Smooth muscle cell (in vitro differentiated cells): Measurements from ENCODE around the gene CCL11. TPM values are rescaled to one million over a fixed set of nuclear protein-coding genes. Genes with fewer than 3 reads are reported as not detected.

Source experiments
- DNase-seq: peaks from one replicate; lab custom pipeline; 2025; ENCODE audit not compliant: unreplicated experiment; lab: John Stamatoyannopoulos, UW
- H2AFZ ChIP-seq: fragments of 200-600 bp; sonication (generic); 2 replicates; pipeline ENCODE4 v1.6.0; 2016; ENCODE audit warnings: antibody characterized with exemption, low read depth, mild to moderate bottlenecking
- H3F3A ChIP-seq: fragments of 200-600 bp; sonication (generic); 2 replicates; pipeline ENCODE4 v1.6.0; 2017; ENCODE audit warnings: antibody characterized with exemption, low read depth
- H3K27ac ChIP-seq: fragments of 200-600 bp; sonication (generic); 2 replicates; pipeline ENCODE4 v1.5.1; 2016; ENCODE audit warnings: low read depth, mild to moderate bottlenecking
- H3K27me3 ChIP-seq: fragments of 200-600 bp; sonication (generic); 2 replicates; pipeline ENCODE4 v1.6.1; 2016; ENCODE audit warnings: low read depth, mild to moderate bottlenecking
- H3K36me3 ChIP-seq: fragments of 200-600 bp; sonication (generic); 2 replicates; pipeline ENCODE4 v1.5.1; 2016; ENCODE audit warnings: low read depth
- H3K4me1 ChIP-seq: fragments of 200-600 bp; sonication (generic); 2 replicates; pipeline ENCODE4 v1.5.1; 2016; ENCODE audit warnings: low read depth
- H3K4me2 ChIP-seq: fragments of 200-600 bp; sonication (generic); 2 replicates; pipeline ENCODE4 v1.6.0; 2016; ENCODE audit warnings: mild to moderate bottlenecking
- H3K4me3 ChIP-seq: fragments of 200-600 bp; sonication (generic); 2 replicates; pipeline ENCODE4 v1.5.1; 2016; ENCODE audit warnings: mild to moderate bottlenecking
- H3K79me2 ChIP-seq: fragments of 200-600 bp; sonication (generic); 2 replicates; pipeline ENCODE4 v1.6.0; 2016; ENCODE audit warnings: low read depth, mild to moderate bottlenecking
- H3K9ac ChIP-seq: fragments of 200-600 bp; sonication (generic); 2 replicates; pipeline ENCODE4 v1.6.0; 2016; ENCODE audit warnings: low read depth
- H3K9me3 ChIP-seq: fragments of 200-600 bp; sonication (generic); replicated peaks from 2 replicates; pipeline ENCODE4 v1.5.1; 2016; ENCODE audit warnings: low read depth
- H4K20me1 ChIP-seq: fragments of 200-600 bp; sonication (generic); 2 replicates; pipeline ENCODE4 v1.6.0; 2016; ENCODE audit warnings: low read depth
- CTCF ChIP-seq: fragments of 200-600 bp; sonication (generic); IDR thresholded peaks from 2 replicates; pipeline ENCODE4 v1.5.1; 2017; ENCODE audit warnings: borderline replicate concordance, mild to moderate bottlenecking, antibody characterized with exemption; ENCODE audit not compliant: insufficient read depth, poor library complexity, severe bottlenecking
- WGBS: methylation state at CpG from one replicate; pipeline ENCODE4 v1.1.7; 2016; ENCODE audit warnings: low lambda C conversion rate; 5-methylcytosine and 5-hydroxymethylcytosine counted together
- polyA plus RNA-seq: library from polyadenylated mRNA; unstranded; fragments of >200 nt; fragmentation: Nextera tagmentation; extraction: Ambion mirVana; gene quantifications from 2 replicates; pipeline ENCODE4 v1.2.1, GENCODE V29; 2016
- total RNA-seq: library from RNA; depleted of rRNA; stranded (reverse); fragments of >200 nt; gene quantifications from 2 replicates; pipeline ENCODE4 v1.2.3, GENCODE V29; 2014

The CCL11 gene
- total and polyA plus RNA-seq, 2 experiments from 2014 or later = not detected

GRCh38 chr17:34305061-34305460 is 19.5 kb downstream of the CCL11 start:
- Histone ChIP-seq H3K27ac (no peak overlapping the region), H3K4me2 (no peak overlapping the region), H3K9ac (no peak overlapping the region), H3K4me1 (peaks cover 4% of the 10 kb centered on the region), H2AFZ (no peak overlapping the region), H3F3A (peaks cover 5% of the 10 kb centered on the region), H3K4me3 (no peak overlapping the region), H4K20me1 (no peaks in the 10 kb centered on the region), H3K36me3 (no peaks in the 10 kb centered on the region), H3K79me2 (no peaks in the 10 kb centered on the region), H3K27me3 (peaks cover 3% of the 10 kb centered on the region), H3K9me3 (no peaks in the 10 kb centered on the region)
- TF ChIP-seq CTCF = no peak
- 78% methylated on average over 4 of the region's 4 CpGs for WGBS
- no peak for DNase-seq

GRCh38 chr17:34305606-34306005 is 20.1 kb downstream of the CCL11 start:
- H3K9me3 ChIP-seq = no peaks in the 10 kb centered on the region
- no peaks in the 10 kb centered on the region for H3K36me3 ChIP-seq
- no peak overlapping the region for H3K4me3 ChIP-seq
- H3K9ac ChIP-seq = no peak overlapping the region
- peaks cover 3% of the 10 kb centered on the region for H3K27me3 ChIP-seq
- H2AFZ ChIP-seq = no peak overlapping the region
- H3K4me2 ChIP-seq = no peak overlapping the region
- DNase-seq = no peak
- peaks cover 5% of the 10 kb centered on the region for H3F3A ChIP-seq
- no peak overlapping the region for H3K27ac ChIP-seq
- no peaks in the 10 kb centered on the region for H3K79me2 ChIP-seq
- peaks cover 4% of the 10 kb centered on the region for H3K4me1 ChIP-seq
- no peaks in the 10 kb centered on the region for H4K20me1 ChIP-seq
- TF ChIP-seq CTCF = no peak

GRCh38 chr17:34306466-34306865 is 20.9 kb downstream of the CCL11 start:
- Histone ChIP-seq H4K20me1 (no peaks in the 10 kb centered on the region), H3K27ac (no peak overlapping the region), H3K4me1 (no peaks in the 10 kb centered on the region), H3K4me2 (no peak overlapping the region), H3K9ac (no peak overlapping the region), H3K79me2 (no peaks in the 10 kb centered on the region), H3K4me3 (no peak overlapping the region), H2AFZ (no peak overlapping the region), H3K27me3 (peaks cover 3% of the 10 kb centered on the region), H3K36me3 (no peaks in the 10 kb centered on the region), H3K9me3 (no peaks in the 10 kb centered on the region), H3F3A (no peaks in the 10 kb centered on the region)
- TF ChIP-seq CTCF = peak; percentile 28
- DNase-seq = no peak
- WGBS = 74% methylated on average over 3 of the region's 3 CpGs

DNA sequence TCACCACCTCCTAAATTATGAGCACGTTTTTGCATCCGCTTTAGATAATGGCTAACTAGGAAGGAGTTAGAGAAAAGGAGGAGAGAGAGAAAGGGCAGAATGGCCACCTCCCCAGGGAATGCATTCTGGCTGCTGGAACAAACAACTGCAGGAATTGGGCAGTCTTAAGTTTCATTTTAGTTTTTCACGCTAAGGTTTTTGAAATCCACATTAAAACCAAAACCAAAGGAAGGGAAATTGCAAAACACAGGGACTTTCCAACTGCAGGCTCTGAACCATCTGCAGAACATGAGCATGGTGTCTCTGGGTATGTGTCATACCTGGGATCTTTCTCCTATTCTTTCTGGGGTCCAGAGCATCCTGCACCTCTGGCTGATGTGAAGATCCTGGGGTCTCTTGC is 21.6 kb downstream of the CCL11 start:
- H4K20me1 ChIP-seq = no peaks in the 10 kb centered on the region
- WGBS = 52% methylated on average over 3 of the region's 3 CpGs
- H3K9ac ChIP-seq = no peak overlapping the region
- no peaks in the 10 kb centered on the region for H3K79me2 ChIP-seq
- TF ChIP-seq CTCF = no peak
- H3K27ac ChIP-seq = no peak overlapping the region
- no peak overlapping the region for H3K4me3 ChIP-seq
- no peaks in the 10 kb centered on the region for H3F3A ChIP-seq
- H3K36me3 ChIP-seq = no peaks in the 10 kb centered on the region
- H3K4me1 ChIP-seq = no peaks in the 10 kb centered on the region
- H2AFZ ChIP-seq = no peak overlapping the region
- no peaks in the 10 kb centered on the region for H3K9me3 ChIP-seq
- H3K27me3 ChIP-seq = peaks cover 3% of the 10 kb centered on the region
- no peak for DNase-seq
- no peak overlapping the region for H3K4me2 ChIP-seq
